Adrenal gland (tissue), 5 donors: ENCODE measurements around the gene KLHL11.

ENCODE experiments used
- CTCF ChIP-seq, 6 experiments: fragments of 450-650 bp in 4 of 6; fragments of 200-600 bp in 2 of 6; sonication (generic) in 1 of 6; IDR thresholded peaks; 1 replicate in 5 of 6; 2 replicates in 1 of 6; pipeline versions ENCODE4 v1.5.1 to v1.8.0; 2016 to 2021; ENCODE audit warnings: antibody characterized with exemption in 6 of 6, mild to moderate bottlenecking in 2 of 6, moderate library complexity in 1 of 6
- POLR2A ChIP-seq, 2 donors: fragments of 450-650 bp; IDR thresholded peaks; one replicate each; pipeline ENCODE4 v1.6.1; 2017; ENCODE audit warnings: antibody characterized with exemption in 2 of 2, mild to moderate bottlenecking in 2 of 2, moderate library complexity in 1 of 2
- donor health status: DM: no; HTN: no; CAD: no.

- TF ChIP-seq CTCF (IDR thresholded peaks at IDR 0.05), result no peak
- TF ChIP-seq POLR2A (IDR thresholded peaks at IDR 0.05), result no peak
Measured at GRCh38 chr17:41844971-41845370, 20.3 kb downstream of the KLHL11 start.
